Uterus (tissue), 4 donors: ENCODE data around the gene MYOG. TPM values are rescaled to one million over a fixed set of nuclear protein-coding genes. Genes with fewer than 3 reads are reported as not detected.

ENCODE experiments used
- DNase-seq, 2 donors: peaks; one replicate each; pipeline ENCODE4 v3.0.0-alpha.2; 2019 to 2020
- H3K27ac ChIP-seq, 2 donors: fragments of 200-600 bp; sonication (generic); 1 replicate in 1 of 2; 2 replicates in 1 of 2; pipeline ENCODE4 v1.5.1; 2016 to 2018
- H3K27me3 ChIP-seq, 2 donors: fragments of 200-600 bp; sonication (generic); one replicate each; pipeline ENCODE4 v1.5.1; 2018 to 2019; ENCODE audit warnings: control low read depth in 1 of 2
- H3K36me3 ChIP-seq, 2 donors: fragments of 200-600 bp; sonication (generic); one replicate each; pipeline ENCODE4 v1.5.1; 2019; ENCODE audit warnings: control low read depth in 1 of 2
- H3K4me1 ChIP-seq, 2 donors: fragments of 200-600 bp; sonication (generic); one replicate each; pipeline ENCODE4 v1.5.1; 2018 to 2019; ENCODE audit warnings: control low read depth in 1 of 2
- H3K4me3 ChIP-seq, 2 donors: fragments of 200-600 bp; sonication (generic); 1 replicate in 1 of 2; 2 replicates in 1 of 2; pipeline ENCODE4 v1.5.1; 2018 to 2019; ENCODE audit warnings: mild to moderate bottlenecking in 1 of 2
- H3K9me3 ChIP-seq, 2 donors: fragments of 200-600 bp; sonication (generic); one replicate each; pipeline ENCODE4 v1.5.1; 2019; ENCODE audit warnings: control low read depth in 1 of 2
- CTCF ChIP-seq, 4 experiments: fragments of 200-600 bp in 2 of 4; fragments of 450-650 bp in 2 of 4; sonication (generic) in 2 of 4; IDR thresholded peaks; one replicate each; pipeline ENCODE4 v1.5.1; 2016 to 2019; ENCODE audit warnings: antibody characterized with exemption in 4 of 4, mild to moderate bottlenecking in 2 of 4, moderate library complexity in 1 of 4
- POLR2A ChIP-seq, 2 donors: fragments of 450-650 bp; IDR thresholded peaks; one replicate each; pipeline ENCODE4 v1.6.1; 2016; ENCODE audit warnings: antibody characterized with exemption in 2 of 2, mild to moderate bottlenecking in 1 of 2, moderate library complexity in 1 of 2
- intact Hi-C: fragments of 100-400 bp; cut with DNase I; formaldehyde crosslinking; loops from one replicate; pipeline ENCODE4 v1.15.1; 2023; ENCODE audit warnings: low total_unique reads
- total RNA-seq, 4 donors: library from RNA; depleted of rRNA in 3 of 4; stranded (reverse); fragments of >200 nt in 3 of 4; gene quantifications; one replicate each; pipeline versions ENCODE4 v1.1.0 to v1.2.4, GENCODE V29; 2014 to 2023
- donor health status: DM: yes; HTN: yes; CAD: no.

Gene MYOG
- total RNA-seq, 4 donors from 2014 or later, result not detected

- Histone ChIP-seq H3K36me3 (no peaks in the 10 kb centered on the region), H3K27ac (no peak overlapping the region), H3K4me1 (peaks cover 0 to 6% of the 10 kb centered on the region in 2 donors), H3K4me3 (no peak overlapping the region), H3K9me3 (no peaks in the 10 kb centered on the region), H3K27me3 (no peaks in the 10 kb centered on the region)
- TF ChIP-seq CTCF (IDR thresholded peaks at IDR 0.05) (no peak), POLR2A (IDR thresholded peaks at IDR 0.05) (no peak)
- DNase-seq, result no peak
- intact Hi-C loops, result no loop called here
Measured at GRCh38 chr1:203065191-203065590, 20.6 kb downstream of the MYOG start.

DNA sequence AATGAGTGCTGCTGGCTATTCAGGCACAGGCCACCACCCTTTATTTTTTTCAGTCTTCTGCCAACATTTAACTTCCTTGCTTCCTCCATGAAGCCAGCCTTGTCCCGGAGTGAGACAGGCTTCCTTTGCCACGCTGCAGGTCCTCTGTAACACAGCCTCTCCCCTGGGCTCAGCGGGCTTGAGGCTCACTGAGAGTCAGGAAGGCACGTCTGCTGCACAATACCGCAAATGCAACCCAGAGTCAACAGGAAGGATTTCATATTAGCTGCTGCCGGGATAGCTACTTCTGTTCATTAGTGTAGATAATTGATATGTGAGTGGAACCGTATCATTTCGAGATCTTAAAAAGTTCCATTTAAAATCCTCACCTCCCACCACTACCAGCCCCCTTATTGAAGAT is 22.5 kb downstream of the MYOG start:
- intact Hi-C loops, result no loop called here

DNA sequence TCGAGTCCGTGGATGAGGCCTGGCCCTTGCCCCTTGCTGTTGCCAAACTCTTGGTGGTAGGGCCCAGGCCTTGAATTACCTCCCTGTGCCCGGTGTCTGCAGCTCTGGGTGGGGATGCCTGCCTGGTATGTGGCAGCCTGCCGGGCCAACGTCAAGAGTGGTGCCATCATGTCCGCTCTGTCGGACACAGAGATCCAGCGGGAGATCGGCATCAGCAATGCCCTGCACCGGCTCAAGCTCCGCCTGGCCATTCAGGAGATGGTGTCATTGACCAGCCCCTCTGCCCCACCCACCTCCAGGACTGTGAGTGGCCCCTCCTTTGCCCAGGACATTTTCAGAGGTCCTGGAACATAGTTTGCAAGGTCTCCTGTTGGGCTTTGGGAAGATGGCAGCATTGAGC is 25.7 kb downstream of the MYOG start:
- TF ChIP-seq CTCF (IDR thresholded peaks at IDR 0.05) (no peak), POLR2A (IDR thresholded peaks at IDR 0.05) (no peak)
- Histone ChIP-seq H3K36me3 (no peaks in the 10 kb centered on the region), H3K4me3 (no peak overlapping the region), H3K27me3 (no peaks in the 10 kb centered on the region), H3K4me1 (no peaks in the 10 kb centered on the region), H3K27ac (no peak overlapping the region), H3K9me3 (no peaks in the 10 kb centered on the region)
- DNase-seq, result no peak
- intact Hi-C loops, result no loop called here

More for the DNA sequence above, 22.5 kb downstream of the MYOG start:
- no peaks in the 10 kb centered on the region for H3K36me3 ChIP-seq
- H3K27ac ChIP-seq, result no peak overlapping the region
- TF ChIP-seq POLR2A (IDR thresholded peaks at IDR 0.05) (no peak), CTCF (IDR thresholded peaks at IDR 0.05) (no peak)
- no peaks in the 10 kb centered on the region for H3K4me1 ChIP-seq
- no peaks in the 10 kb centered on the region for H3K9me3 ChIP-seq
- DNase-seq, result no peak
- no peaks in the 10 kb centered on the region for H3K27me3 ChIP-seq
- no peak overlapping the region for H3K4me3 ChIP-seq

GRCh38 chr1:203059485-203059884 is 26.3 kb downstream of the MYOG start:
- TF ChIP-seq CTCF (IDR thresholded peaks at IDR 0.05), result no peak
- TF ChIP-seq POLR2A (IDR thresholded peaks at IDR 0.05), result no peak
- no peak overlapping the region for H3K4me3 ChIP-seq
- no peak for DNase-seq
- no peaks in the 10 kb centered on the region for H3K4me1 ChIP-seq
- intact Hi-C loops, result no loop called here
- no peaks in the 10 kb centered on the region for H3K9me3 ChIP-seq
- H3K27me3 ChIP-seq, result no peaks in the 10 kb centered on the region
- H3K36me3 ChIP-seq, result no peaks in the 10 kb centered on the region
- no peak overlapping the region for H3K27ac ChIP-seq

DNA sequence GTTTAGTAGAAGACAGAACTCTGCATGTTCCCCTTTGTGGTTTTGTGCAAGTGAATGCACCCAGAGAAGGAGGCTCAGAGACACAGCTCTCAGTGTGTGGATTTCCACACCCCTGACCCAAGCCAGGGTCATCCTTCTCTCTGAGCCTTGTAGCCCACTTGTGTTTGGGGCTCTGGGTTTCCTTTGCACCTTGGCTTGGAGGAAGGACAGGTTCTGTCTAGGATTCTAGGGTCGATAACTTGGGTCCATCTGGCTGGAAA is 27.2 kb downstream of the MYOG start:
- intact Hi-C loops, result no loop called here
- Histone ChIP-seq H3K27ac (no peak overlapping the region), H3K4me3 (no peak overlapping the region), H3K9me3 (no peaks in the 10 kb centered on the region), H3K36me3 (no peaks in the 10 kb centered on the region), H3K27me3 (no peaks in the 10 kb centered on the region), H3K4me1 (no peaks in the 10 kb centered on the region)
- TF ChIP-seq POLR2A (IDR thresholded peaks at IDR 0.05) (no peak), CTCF (IDR thresholded peaks at IDR 0.05) (no peak)
- DNase-seq, result no peak
